Dermis blood vessel endothelial cell (primary cell): ENCODE results near the gene FYN. TPM values are rescaled to one million over a fixed set of nuclear protein-coding genes. Genes with fewer than 3 reads are reported as not detected.

ENCODE experiments used
- DNase-seq: peaks from one replicate; pipeline ENCODE4 v3.0.0; 2010
- total RNA-seq: library from RNA; depleted of rRNA; stranded (reverse); fragments of >200 nt; gene quantifications from 2 replicates; pipeline ENCODE4 v1.2.3, GENCODE V29; 2014

The FYN gene
- total RNA-seq, 1 donor from 2014 or later = 150 TPM

DNA sequence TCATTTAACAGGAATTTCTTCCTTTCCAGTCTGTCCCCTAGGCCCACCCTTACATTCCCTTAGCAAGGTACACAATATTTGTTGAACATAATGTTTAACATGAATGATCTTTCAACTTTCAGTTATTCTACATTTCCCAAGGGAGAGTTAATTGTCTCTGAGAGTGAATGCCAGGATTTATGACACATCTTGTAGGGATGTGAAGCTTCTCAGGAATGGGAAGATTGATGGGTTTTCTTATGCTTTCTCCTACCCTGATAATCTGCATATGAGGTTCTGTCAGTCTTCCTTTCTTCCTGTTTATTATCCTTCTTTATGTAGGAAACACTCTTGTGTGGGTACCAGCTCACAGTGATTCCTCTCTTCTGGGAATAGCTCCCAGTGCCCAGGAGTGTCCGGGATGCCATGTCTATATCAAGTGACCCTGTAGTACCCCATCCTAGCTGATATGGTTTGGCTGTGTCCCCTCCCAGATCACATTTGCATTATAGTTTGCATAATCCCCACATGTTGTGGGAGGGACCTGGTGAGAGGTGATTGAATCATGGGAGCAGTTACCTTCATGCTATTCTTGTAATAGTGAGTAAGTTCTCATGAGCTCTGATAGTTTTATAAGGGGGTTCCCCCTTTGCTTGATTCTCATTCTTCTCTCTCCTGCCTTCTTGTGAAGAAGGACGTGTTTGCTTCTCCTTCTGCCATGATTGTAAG, 7.1 kb upstream of the FYN start:
- DNase-seq = peak; percentile 35

DNA sequence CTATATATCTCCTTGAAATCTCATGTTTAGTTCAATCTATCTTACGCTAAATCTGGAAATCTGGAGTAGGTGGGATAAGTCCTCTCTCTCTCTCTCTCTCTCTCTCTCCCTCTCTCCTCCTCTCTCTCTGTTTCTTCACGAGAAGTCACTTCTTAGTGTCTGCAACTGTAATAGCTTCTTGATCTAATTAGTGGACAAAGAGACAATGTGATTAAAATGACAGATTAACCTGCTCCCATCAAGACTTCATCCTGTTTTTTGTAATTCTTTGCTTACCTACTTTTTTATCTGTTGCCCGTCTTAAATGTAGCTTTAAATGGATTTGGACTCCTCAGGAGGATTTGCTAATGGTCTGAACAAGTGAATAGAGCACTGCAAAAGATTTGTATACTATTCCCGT, 2.5 kb upstream of the FYN start:
- DNase-seq = no peak

DNA sequence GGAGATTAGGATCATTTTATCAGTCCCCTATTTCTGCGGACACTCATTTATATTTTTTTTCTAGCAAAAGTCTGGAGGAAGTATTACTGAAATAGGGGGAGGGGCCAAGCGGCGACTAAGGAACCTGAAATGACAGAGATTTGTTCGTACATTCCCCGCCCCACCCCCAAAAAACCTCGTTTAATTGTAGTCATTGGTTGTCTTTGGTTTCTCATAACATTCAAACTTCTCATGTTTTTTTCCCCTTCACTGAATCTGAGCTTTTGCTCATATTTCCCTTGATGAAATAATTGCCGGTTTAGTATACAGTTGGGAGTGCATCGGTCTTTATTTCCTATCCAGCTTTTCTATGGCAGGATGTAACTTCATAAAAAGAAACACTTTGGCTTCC, 768 bp upstream of the FYN start:
- peak; percentile 69 for DNase-seq

DNA sequence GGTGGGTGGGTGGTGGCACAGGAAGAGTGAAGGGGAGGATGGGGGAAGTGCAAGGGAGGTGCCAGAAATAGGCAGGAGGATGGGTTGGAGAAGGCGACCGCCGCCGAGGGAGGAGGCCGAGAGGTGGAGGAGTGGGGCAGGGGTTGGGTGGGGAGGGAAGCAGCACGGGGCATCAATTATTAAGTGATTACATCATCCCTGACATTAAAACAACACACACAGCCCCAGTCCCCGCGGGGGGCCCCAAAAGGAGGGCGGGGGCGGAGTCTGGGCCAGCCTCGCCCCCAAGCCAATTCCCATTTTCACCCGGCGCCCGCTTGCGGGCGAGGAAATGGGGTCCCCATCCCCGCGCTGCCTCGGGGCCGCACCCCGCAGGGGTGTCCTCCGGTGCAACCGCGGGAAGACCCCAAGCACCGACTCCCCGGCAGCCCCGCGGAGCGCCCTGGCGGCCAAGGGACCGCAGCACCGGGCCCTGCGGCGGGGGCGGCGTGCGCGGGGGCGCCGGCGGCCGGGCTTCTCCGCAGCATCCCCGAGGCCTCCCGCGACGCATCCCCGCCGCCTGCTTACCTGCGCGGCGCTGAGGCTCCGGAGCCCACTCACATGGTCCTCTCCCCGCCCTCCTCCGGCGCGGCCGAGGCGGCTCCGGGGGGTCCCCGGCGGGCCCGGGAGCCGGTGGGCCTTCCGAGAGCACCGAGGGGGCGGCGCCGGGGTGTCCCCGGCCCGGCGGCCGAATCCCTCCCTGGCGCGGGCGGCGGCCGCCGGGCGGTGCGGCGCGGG, 663 bp downstream of the FYN start:
- peak; percentile 46 for DNase-seq

DNA sequence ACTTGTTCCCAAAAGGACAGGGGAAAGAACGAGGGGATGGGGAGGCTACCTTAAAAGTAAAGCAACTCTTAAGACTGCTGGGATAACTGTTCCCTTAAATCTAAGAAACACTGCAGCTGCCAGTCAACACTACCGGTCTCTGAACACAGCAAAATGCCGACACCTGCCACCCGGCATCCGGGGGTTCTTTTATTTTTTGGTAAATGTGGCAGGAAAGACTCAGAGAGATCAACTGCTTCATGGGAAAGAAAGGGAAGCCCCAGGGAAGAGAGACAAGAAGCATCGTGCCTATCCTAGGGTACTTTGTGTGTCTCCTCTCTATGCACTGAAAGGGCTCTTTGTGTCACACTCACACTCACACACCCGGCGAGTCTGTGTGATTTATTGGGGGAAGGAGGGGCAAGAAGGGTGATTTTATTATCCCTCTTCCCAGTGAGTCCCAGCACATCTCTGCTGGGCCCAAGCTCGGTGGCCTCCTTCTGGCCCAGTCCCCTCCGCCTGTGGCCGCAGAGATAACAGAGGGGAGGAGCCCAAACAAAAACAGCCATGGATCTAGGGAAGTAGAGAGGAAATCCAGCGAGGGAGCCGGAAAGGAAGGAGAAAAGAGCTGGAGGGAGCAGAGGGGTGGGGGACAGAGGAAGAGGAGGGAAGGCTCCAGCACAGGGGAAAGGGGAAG, 1.4 kb downstream of the FYN start:
- DNase-seq = peak; percentile 57

DNA sequence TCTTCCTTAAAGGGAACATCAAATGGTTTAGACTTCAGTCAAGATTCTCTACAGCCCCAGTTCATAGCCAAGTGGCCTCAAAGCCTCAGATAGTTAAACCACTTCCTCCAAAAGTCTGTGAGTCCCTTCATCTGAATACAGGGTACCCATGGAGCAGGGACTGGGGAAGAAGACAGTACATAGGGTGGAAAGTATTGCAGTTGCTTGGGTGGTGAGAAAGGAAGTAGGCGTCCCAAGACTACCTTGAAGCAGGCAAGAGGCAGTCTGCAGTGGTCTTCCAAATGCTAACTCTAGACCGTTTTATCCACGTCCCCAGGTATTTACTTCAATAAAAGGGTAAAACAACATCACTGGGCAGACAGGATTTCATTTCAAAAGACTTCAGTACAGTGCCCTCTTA, 2.0 kb downstream of the FYN start:
- peak; percentile 38 for DNase-seq

DNA sequence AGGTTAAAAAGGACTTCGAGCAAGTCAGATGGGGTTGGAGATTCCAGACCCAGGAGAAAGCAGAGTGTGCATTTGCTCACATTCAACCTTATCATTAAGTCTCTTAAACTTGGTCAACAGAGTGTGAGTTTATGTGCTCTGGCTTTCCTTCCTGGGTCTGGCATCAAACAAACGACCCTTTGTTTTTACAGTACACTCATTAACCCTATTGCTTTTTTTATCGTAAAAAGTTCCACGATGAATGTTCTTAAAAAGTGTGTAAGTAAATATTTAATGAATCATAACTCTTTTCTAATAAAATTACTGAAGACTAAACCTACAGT, 2.5 kb downstream of the FYN start:
- peak; percentile 26 for DNase-seq

DNA sequence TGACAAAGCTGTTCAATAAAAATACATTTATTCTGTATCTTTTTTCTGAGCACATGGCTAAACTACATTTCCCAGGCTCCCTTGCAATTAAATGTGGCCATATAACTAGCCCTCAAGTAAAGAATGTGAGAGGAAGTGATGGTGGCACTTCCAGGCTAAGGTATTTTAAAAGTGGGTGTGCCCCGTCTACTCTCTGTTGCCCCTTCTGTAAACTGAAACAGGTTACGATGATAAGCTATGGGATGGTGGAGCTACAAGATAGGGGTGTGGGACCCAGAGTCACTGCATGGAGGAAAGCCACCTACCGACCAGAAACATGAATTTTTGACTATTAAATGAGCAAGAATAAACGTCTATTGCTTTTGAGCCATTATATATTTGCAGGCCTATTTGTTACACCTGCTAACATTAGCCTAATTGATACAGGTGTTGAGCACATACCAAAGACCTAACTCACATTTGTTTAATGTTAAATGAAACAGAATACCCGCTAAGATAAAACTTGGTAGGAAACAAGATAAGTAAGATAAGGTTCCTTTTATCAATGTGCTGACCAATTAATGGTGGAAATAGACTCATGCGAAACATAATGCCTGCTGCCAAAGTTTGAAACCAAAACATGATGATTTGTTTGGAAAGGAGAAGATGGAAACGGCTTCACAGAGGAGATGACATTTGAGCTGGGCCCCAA, 3.1 kb downstream of the FYN start:
- peak; percentile 32 for DNase-seq

DNA sequence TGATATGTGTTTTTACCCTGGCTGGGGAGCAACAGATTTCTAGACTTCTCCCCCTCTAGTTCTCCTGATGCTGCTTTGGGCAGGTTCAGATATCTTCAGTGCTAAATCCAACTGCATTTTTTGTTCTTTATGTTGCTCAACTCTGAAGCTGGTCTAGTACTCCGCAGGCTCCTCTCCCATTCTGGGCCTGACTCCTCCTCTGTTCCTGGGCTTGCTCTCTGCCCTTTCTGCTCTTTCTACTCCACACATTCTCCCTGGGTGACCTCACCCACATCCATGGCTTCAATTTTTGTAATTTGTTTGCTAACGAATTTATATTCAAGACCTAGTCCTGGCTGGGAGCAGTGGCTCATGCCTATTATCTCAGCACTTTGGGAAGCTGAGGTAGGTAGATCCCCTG, 6.4 kb downstream of the FYN start:
- DNase-seq = no peak

DNA sequence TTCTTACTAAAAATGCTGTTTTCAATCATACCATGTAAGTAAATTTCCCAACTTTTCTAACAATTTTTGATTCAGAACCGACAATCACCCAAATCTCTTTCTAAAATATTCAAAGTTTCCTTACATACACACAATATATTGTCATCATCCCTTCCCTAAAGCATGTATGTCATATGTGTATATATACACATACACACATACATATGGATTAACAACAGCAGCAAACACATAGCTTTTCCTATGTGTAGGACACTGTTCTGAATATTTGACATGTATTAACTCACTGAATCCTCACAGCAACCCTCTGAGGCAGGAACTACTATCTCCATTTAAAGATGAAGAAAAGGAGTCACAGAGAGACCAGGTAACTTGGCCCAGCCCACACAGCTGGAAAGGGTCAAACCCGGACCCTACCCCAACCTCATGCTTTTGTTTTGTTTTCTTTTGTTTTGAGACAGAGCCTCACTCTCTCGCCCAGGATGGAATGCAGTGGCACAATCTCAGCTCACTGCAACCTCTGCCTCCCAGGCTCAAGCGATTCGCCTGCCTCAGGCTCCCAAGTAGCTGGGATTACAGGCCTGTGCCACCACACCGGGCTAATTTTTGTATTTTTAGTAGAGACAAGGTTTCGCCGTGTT, 7.2 kb downstream of the FYN start:
- no peak for DNase-seq

DNA sequence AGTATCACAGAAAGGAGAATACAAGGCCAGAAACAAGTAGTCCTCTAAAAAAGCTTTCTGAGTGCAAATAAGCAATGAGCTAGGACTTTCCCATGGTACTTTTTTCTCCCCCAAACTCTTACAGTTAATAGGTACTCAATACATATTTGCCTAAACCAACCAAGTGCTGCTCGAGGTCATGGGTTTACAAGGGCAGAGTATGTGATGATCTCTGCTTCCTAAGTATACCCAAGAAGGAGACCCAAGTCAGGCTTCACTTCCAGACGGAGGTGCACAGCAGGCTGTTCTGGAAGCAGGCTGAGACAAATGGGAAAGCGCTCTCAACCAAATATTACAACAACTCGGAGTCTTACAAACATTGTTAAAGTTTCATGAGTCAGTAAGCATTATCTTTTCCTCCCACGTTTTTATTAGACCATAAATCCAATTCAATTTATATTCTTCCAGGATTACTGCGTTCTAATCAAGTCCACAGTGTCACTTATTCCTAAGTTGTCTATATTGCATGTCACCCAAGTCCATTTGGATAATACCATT, 8.1 kb downstream of the FYN start:
- DNase-seq = no peak

DNA sequence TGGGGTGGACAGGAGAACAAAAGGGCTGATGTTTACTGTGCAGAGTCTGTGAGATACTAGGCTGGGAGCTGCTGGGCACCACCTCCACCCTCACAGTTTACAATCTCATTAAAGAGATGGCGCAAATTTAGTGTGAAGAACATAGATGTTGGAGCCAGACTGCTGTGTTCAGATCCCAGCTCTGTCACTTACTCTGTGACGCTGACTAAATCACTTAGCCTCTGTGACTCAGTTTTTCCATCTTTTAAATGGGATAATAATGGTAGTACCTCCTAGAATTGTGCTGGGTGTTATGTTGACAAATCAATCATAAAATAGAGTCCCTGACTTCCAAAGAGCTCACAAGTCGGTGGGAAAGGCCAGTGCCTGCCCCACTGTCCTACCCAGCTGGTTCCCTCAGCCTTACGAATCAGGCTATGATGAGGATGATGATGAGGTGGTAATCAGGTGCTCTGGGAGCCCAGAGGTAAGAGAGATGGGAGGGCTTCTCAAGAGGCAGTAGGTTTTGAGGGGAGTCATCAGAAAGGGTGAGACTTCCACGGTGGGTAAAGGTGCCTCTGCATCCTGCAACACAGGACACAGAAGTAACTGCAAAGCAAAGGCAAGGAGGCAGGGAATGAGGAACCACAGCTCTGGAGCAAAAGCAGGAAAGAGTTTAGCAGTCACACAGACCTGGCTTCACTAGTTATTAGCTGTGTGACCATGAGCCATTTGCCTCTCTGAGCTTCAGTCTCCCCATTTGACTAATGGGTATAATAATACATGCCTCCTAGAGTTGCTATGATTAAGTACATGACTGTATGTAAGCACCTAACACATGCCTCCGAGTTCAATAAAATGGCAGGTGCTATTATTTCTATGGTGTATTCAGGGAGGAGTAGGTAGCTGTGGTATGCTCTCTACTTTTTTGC, 8.9 kb downstream of the FYN start:
- no peak for DNase-seq

DNA sequence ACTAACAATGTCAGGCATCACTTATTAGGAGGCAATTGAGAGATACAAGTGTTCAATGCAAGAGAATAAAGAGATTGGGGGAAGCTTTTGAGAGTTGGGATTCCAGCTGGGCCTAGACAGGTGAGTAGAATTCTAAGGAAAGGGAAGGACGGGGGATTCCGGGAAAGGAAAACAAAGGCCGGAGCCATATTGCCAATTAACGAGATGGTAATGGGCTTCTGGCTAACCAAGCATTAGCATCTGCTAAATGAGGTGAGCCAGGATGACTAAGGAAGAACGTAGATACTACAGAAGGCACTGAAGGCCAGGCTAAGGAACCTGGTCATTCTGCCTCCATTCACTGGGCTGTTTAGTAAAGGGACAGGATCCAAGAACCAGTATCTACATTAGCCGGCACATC, 10.5 kb downstream of the FYN start:
- DNase-seq = no peak

DNA sequence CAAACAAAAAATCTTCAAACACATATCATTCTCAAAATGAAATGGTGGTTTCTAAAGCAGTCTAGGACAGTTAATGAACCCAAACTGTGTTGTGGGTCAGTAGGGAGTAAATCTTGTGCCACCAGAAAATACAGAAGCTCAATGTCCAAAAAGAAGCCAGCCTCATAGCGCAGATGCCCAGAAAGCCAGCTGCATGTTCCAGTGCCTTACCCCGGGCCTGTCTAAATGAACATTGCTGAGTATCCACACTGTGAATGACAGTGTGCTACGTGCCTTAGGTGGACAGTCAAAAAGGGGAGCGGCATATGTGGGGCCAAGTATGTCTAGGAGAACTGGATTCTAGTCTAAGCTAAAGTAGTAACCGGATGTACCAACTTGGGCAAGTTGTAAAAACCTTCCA, 10.9 kb downstream of the FYN start:
- no peak for DNase-seq

DNA sequence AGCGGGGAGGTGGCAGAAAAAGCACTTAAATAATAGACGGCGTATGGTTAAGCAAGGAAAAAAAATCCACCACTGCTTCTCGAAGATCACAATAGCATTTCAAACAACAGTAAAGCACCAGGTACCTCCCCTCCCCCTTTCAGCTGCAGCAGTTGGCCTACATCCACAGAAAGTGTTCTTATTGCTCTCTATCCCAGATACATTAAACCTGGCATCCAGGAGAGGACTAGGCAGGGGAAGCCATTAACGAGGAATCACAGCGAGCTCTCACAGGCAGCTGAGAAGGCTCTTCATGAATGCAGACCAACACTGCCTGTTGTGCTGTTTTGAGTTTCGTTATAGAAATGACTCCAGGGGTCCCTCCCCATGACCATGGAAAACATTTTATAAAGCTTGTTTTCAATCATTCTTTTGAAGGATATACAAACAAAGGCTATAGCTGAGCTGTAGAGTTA, 11.8 kb downstream of the FYN start:
- DNase-seq = no peak

DNA sequence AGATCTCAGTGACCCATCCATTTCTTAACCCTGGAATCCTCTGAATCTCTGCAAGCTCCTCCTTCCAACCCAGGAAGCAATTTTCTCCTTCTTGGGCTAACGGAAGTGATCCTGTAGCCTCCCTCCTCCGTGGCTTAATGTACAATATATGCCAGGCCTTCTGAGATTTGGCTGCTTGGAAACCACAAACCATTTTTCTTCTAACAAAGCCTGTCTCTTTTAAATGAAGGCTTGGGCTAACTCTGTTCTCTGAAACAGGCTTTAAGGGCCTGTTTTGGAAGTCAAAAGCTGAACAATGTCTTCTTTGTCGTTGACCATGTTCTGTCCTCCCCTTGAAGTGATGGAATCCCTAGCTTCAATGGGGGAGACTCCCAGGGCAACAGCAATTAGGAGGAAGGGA, 14.9 kb downstream of the FYN start:
- DNase-seq = no peak

DNA sequence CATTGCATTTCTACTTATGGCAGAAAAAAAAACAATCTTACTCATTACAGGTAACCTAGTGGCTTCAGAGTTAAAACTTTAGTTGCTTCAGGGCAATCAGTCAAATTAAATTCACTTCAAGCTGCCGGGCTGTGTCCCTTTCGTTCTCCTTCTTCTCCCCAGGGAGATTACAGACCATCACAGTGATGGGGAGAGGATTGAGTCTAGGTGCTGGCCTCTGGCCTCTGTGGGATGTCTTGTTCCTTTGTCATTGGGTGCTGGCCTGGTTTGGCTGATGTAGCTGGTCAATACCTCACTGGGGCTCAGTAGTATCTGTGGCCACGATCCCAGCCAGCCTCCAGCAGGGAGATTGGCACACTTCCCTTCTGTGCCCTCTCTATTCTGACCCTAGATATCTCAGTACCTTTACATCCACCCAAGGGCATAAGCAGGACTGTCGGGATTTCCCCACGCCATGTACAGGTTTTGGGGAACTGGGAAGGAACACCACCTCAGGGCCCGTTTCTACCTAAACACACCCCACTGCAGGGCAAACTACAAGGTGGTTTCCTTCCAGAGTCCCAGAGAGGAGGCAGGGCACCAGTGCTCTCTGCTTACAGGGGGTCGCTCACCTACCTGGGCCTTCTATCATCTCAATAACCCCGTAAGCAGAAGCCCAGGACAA, 15.4 kb downstream of the FYN start:
- no peak for DNase-seq

DNA sequence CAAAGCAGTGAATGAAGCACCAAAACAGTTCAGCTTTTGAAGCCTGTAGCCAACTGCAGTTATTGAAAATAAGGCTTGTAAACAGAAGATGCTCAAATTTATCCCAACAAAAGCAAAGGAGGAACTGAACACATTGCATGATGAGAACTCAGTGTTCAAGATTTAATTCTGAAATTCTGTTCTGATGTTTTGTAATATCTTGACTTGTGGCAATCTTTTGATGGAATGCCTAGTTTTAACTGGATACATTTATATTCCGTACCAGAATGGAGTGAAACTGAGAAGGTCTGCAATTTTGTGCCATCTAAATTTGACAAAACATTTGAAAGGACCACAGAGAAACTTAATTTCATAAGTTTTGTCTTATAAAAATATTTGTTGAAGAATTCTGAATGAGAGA, 17.5 kb downstream of the FYN start:
- no peak for DNase-seq

DNA sequence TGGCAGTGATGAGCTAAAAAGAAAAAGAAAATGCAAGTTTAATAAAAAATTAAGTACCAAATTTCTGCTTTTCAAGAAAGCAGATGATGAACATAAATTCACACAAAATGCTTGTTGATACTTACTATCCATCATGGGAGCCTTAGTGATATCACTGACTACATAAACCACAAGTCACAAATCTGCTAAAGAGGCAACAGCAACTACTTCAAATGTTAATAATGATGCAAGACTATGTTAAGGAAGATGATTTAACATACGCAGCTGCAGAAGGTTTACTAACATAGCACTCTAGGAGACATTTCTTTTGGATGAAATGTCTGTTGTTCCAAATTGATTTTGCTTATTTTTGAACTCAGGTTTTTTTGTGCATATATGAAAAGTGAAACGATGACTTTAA, 18.6 kb downstream of the FYN start:
- DNase-seq = no peak

DNA sequence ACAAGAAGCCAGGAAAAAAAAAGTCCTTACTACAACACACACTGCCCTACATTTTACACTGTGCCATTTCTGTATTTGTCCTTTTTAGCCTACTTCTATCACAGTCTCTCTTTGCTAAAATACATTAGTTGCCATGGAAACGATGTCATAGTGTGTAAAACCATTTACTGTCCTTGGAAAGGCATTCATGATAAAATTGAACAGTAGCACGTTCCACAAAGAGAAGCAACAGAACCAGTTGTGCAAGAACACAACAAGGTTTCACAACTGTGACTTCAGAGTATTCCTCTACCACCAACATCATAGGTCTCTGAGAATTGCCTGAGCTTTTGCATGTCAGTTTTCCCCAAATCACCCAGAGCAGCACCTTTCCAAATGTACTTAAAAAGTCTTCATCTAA, 20.5 kb downstream of the FYN start:
- DNase-seq = no peak
